Measurements from ENCODE around the gene CRYBB3. TPM values are rescaled to one million over a fixed set of nuclear protein-coding genes. Genes with fewer than 3 reads are reported as not detected.

The CRYBB3 gene
- total and polyA plus RNA-seq, 2 of the 13 experiments (the other 11 are each of a cell fraction or from before 2014, with no cell fraction given) = 0.18 to 0.28 TPM

DNA sequence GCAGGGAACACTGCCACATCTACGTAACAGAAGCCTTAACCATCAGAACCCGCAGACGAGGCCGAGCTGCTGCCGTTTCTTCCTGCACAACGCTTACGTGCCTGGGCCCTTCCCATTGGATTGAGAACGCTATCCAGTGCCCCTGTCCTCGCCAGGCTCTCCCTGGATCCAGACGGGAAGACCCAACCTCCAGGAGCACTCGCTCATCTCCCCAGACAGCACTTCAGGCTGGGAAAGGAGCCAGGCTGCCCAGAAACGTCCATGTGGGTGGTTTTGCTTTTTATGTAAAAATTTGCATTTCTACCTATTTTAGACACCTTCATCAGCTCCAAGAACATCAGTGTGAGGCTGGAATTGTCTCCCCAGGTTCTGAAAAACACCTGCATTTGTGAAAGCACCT is 7.3 kb upstream of the CRYBB3 start:
- no peak overlapping the region for H3K9ac ChIP-seq (ENCODE audit: insufficient read depth, low read depth, low read length)
- 94% methylated on average over 12 of the region's 12 CpGs for WGBS (ENCODE audit: low lambda C conversion rate)
- H3K4me3 ChIP-seq (replicated peaks in 1 of 3; ENCODE audit: insufficient read depth in 1 of 3, low read depth in 2 of 3, low read length in 3 of 3) = no peak overlapping the region
- FAIRE-seq (no peak), DNase-seq (ENCODE audit: low spot score) (no peak), ATAC-seq (no peak)
- in situ Hi-C loops (cut with HindIII; ENCODE audit: extremely low pct_ligation_motif_present, low pct_unique_long_range_greater_than_20kb) (loop anchor here (25.0 kb wide), 1 partner anchor 255 kb away; the partner anchor contains the start of gene LHFPL7), intact Hi-C loops (cut with micrococcal nuclease; ENCODE audit: unreplicated experiment) (no loop called here)
- BruUV-seq (replicated peaks) = no TSS peak
- H3K79me2 ChIP-seq (ENCODE audit: insufficient read depth, low read length) = no peaks in the 10 kb centered on the region
- H3K27ac ChIP-seq (ENCODE audit: extremely low read length, insufficient read depth, low read length) = no peak overlapping the region
- no peaks in the 10 kb centered on the region for H3K4me1 ChIP-seq (ENCODE audit: insufficient read depth, low read length)
- peaks cover 16 to 39% of the 10 kb centered on the region in 2 experiments; a peak in 4 of 5 replicates for H3K36me3 ChIP-seq (replicated peaks in 1 of 2; ENCODE audit: control insufficient read depth in 1 of 2, insufficient read depth in 2 of 2, low read length in 2 of 2)
- H3K27me3 ChIP-seq (ENCODE audit: control insufficient read depth in 1 of 2, insufficient read depth in 2 of 2, low read length in 2 of 2) = no peaks in the 10 kb centered on the region
- POLR2A ChIA-PET = no interaction called here
- H4K20me1 ChIP-seq (ENCODE audit: insufficient read depth, low read length) = no peaks in the 10 kb centered on the region; the same call in 1 of the 2 replicates
- H2AFZ ChIP-seq (ENCODE audit: low read length) = no peak overlapping the region
- no peak overlapping the region for H3K4me2 ChIP-seq (ENCODE audit: low read depth, low read length)
- CTCF ChIA-PET (ENCODE audit: low intra/inter-chr PET ratio, low total read pairs) = no interaction called here
- H3K9me3 ChIP-seq (ENCODE audit: low read length) = no peaks in the 10 kb centered on the region
- no peak for TF ChIP-seq ZFP36 (IDR thresholded peaks at IDR 0.05; ENCODE audit: borderline replicate concordance, low read depth, low read length, partially characterized antibody)
- TF ChIP-seq ELF1 (CRISPR knock-in tag; IDR thresholded peaks at IDR 0.05) = no peak
- no peak for TF ChIP-seq PRDM15 (CRISPR knock-in tag; IDR thresholded peaks at IDR 0.05)
- no peak for TF ChIP-seq ZNF768 (CRISPR knock-in tag; IDR thresholded peaks at IDR 0.05)
- TF ChIP-seq RAD21 (CRISPR knock-in tag; IDR thresholded peaks at IDR 0.05) = no peak
- TF ChIP-seq, protein P1, sequence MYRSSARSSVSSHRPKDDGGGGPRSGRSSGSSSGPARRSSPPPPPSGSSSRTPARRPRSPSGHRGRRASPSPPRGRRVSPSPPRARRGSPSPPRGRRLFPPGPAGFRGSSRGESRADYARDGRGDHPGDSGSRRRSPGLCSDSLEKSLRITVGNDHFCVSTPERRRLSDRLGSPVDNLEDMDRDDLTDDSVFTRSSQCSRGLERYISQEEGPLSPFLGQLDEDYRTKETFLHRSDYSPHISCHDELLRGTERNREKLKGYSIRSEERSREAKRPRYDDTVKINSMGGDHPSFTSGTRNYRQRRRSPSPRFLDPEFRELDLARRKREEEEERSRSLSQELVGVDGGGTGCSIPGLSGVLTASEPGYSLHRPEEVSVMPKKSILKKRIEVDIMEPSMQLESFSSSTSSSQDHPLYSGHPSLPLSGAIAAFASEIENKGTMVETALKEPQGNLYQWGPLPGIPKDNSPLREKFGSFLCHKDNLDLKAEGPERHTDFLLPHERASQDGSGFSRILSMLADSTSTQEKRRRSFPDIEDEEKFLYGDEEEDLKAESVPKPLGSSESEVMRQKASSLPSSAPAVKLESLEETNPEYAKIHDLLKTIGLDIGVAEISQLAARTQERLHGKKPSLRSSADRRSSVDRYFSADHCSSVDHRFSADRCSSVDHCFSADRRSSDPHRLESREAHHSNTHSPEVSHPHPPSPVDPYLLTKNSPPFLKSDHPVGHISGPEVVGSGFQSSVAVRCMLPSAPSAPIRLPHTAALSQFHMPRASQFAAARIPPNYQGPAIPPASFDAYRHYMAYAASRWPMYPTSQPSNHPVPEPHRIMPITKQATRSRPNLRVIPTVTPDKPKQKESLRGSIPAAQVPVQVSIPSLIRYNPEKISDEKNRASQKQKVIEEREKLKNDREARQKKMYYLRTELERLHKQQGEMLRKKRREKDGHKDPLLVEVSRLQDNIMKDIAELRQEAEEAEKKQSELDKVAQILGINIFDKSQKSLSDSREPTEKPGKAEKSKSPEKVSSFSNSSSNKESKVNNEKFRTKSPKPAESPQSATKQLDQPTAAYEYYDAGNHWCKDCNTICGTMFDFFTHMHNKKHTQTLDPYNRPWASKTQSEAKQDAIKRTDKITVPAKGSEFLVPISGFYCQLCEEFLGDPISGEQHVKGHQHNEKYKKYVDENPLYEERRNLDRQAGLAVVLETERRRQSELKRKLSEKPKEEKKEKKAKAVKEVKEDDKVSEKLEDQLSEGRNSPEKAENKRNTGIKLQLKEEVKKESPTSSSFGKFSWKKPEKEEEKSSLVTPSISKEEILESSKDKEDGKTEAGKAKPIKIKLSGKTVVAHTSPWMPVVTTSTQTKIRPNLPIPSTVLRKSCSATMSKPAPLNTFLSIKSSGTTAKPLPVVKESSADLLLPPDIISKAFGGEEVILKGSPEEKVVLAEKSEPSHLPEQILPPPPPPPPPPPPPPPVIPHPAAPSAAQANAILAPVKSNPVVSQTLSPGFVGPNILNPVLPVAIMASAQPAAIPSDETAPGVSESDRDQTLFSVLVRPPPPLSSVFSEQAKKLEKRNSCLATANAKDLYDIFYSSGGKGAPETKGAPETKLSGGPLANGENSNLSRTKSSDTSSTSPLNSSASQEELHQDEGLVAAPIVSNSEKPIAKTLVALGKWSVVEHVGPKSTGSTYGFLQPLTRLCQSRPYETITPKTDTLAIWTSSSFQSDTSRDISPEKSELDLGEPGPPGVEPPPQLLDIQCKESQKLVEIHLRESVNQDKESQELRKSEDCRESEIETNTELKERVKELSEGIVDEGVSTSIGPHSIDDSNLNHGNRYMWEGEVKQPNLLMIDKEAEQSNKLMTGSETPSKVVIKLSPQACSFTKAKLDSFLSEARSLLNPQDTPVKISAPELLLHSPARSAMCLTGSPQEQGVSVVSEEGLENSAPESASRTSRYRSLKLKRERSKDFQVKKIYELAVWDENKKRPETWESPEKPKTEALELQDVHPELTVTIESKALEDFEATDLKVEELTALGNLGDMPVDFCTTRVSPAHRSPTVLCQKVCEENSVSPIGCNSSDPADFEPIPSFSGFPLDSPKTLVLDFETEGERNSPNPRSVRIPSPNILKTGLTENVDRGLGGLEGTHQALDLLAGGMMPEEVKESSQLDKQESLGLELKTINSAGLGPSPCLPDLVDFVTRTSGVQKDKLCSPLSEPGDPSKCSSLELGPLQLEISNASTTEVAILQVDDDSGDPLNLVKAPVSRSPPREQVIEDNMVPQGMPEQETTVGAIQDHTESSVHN (CRISPR knock-in tag; IDR thresholded peaks at IDR 0.05) = no peak
- TF ChIP-seq HDAC6 (IDR thresholded peaks at IDR 0.05; ENCODE audit: low read depth, low read length) = no peak
- no peak for TF ChIP-seq ZNF557 (CRISPR knock-in tag; IDR thresholded peaks at IDR 0.05)
- TF ChIP-seq KLF15 (CRISPR knock-in tag; IDR thresholded peaks at IDR 0.05; ENCODE audit: borderline replicate concordance) = no peak
- TF ChIP-seq NCOR1 (IDR thresholded peaks at IDR 0.05; ENCODE audit: borderline replicate concordance, low read length) = no peak
- no peak for TF ChIP-seq ZFP62 (CRISPR knock-in tag; IDR thresholded peaks at IDR 0.05)

Data from HepG2 (cell line).